ENCODE results near the gene NAALADL2.
"Not testable (repeated sequence)": the region's sequence is repeated elsewhere in the genome, so short reads cannot be mapped to it uniquely, and the experiment has no call there.

Gene NAALADL2

DNA sequence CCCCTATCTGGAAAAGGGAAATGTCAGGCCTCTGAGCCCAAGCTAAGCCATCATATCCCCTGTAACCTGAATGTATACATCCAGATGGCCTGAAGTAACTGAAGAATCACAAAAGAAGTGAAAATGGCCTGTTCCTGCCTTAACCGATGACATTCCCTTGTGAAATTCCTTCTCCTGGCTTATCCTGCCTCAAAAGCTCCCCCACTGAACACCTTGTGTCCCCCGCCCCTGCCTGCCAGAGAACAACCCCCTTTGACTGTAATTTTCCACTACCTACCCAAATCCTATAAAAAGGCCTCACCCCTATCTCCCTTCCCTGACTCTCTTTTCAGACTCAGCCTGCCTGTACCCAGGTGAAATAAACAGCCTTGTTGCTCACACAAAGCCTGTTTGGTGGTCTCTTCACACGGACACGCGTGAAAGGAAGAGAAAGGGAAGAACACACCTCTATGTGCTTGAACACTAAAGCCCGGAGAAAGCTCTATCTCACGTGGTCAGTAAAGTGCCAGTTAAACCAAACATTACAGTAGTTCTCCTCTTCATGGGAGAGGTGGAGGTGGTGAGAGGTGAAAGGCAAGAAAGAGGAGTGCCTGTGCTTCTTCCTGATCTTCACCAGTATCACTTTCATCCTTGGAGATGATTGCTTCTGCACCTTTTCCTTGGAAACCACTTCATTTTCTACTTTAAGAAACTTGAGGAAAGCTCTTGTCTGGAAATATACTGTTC lies 963.8 kb downstream of the NAALADL2 start:
- DNase-seq, result not testable (repeated sequence)

DNA sequence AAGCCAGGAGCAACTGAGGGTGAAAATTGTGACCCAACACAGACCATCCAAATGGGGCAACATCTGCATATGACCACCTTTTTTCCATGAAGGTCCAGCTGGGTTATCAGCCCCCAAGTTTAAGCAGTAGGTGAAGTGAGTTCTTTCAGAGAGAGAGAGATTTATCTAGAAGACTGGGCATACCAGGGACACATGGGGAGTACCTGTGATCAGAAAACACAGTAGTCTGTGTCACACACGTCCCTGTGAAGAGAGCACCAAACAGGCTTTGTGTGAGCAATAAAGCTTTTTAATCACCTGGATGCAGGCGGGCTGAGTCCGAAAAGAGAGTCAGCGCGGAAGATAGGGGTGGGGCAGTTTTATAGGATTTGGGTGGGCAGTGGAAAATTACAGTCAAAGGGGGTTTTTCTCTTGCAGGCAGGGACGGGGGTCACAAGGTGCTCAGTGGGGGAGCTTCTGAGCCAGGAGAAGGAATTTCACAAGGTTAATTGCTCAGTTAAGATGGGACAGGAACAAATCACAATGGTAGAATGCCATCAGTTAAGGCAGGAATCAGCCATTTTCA lies 966.0 kb downstream of the NAALADL2 start:
- DNase-seq, result not testable (repeated sequence)

GRCh38 chr3:175826759-175827158 lies 967.6 kb downstream of the NAALADL2 start:
- DNase-seq, result no peak

DNA sequence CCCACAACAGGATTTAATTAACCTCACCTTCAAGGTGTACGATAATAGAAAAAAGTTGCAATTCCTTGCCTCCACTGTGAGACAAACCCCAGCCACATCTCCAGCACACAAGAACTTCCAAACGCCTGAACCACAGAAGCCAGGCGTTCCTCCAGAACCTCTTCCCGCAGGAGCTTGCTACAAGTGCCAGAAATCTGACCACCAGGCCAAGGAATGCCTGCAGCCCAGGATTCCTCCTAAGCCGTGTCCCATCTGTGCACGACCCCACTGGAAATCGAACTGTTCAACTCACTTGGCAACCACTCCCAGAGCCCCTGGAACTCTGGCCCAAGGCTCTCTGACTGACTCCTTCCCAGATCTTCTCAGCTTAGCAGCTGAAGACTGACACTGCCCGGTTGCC lies 970.7 kb downstream of the NAALADL2 start:
- not testable (repeated sequence) for DNase-seq

GRCh38 chr3:175835763-175836162 lies 976.6 kb downstream of the NAALADL2 start:
- not testable (repeated sequence) for DNase-seq

- DNase-seq, result no peak
These were observed 977.5 kb downstream of the NAALADL2 start for GRCh38 chr3:175836617-175837016.

- no peak for DNase-seq
These were observed 978.8 kb downstream of the NAALADL2 start for GRCh38 chr3:175837962-175838361.

GRCh38 chr3:175839366-175840005 lies 980.4 kb downstream of the NAALADL2 start:
- no peak for DNase-seq

GRCh38 chr3:175851541-175851940 lies 992.4 kb downstream of the NAALADL2 start:
- DNase-seq, result no peak

GRCh38 chr3:175852560-175852959 lies 993.4 kb downstream of the NAALADL2 start:
- no peak for DNase-seq

- no peak for DNase-seq
These were observed 998.6 kb downstream of the NAALADL2 start for GRCh38 chr3:175857666-175858270.

All from stimulated activated CD4-positive, alpha-beta T cell treated with anti-CD3 and anti-CD28 coated beads, Interleukin-15, amount 100 ng/mL, for 24 hours (primary cell).